ENCODE measurements around the gene HOXA6.

The HOXA6 gene

DNA sequence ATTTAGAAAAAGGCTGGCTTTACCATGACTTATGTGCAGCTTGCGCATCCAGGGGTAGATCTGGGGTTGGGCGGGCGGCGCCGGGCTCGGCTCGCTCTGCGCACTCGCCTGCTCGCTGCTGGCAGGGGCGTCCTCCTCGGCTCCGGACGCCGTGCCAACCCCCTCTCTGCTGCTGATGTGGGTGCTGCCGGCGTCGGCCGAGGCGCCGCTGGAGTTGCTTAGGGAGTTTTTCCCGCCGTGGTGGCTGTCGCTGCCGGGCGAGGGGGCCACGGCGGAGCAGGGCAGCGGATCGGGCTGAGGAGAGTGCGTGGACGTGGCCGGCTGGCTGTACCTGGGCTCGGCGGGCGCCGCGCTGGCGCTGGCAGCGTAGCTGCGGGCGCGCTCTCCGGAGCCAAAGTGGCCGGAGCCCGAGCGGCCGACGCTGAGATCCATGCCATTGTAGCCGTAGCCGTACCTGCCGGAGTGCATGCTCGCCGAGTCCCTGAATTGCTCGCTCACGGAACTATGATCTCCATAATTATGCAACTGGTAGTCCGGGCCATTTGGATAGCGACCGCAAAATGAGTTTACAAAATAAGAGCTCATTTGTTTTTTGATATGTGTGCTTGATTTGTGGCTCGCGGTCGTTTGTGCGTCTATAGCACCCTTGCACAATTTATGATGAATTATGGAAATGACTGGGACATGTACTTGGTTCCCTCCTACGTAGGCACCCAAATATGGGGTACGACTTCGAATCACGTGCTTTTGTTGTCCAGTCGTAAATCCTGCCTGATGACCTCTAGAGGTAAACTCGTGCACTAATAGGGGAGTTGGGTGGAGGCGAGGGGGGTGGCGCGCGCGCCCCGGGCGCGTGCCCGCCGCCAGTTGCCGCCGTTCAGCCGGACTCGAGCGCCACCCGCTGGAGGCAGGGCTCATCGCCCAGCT, 4.3 kb downstream of the HOXA6 start, which contains the start of gene HOXA5:
HOXA5 (minus strand) TSS at position 659 of the 927 bp plus-strand sequence; CDS start at position 585, 74 bp downstream.
- H3K4me3 ChIP-seq (ENCODE audit: control insufficient read depth, low read depth, low read length) = peak within 1 kb of the TSS; percentile 75
- TF ChIP-seq CTCF (conservative IDR thresholded peaks at IDR 0.05; ENCODE audit: control insufficient read depth, insufficient read depth, low read depth, low read length) = peak; percentile 50
- DNase-seq (ENCODE audit: low read depth) = peak; percentile 100

- H3K4me3 ChIP-seq (ENCODE audit: control insufficient read depth, low read depth, low read length) = peak overlapping the region; percentile 75
- no peak for DNase-seq (ENCODE audit: low read depth)
- TF ChIP-seq CTCF (conservative IDR thresholded peaks at IDR 0.05; ENCODE audit: control insufficient read depth, insufficient read depth, low read depth, low read length) = no peak
Observed at GRCh38 chr7:27142580-27143022, 5.0 kb downstream of the HOXA6 start.

DNA sequence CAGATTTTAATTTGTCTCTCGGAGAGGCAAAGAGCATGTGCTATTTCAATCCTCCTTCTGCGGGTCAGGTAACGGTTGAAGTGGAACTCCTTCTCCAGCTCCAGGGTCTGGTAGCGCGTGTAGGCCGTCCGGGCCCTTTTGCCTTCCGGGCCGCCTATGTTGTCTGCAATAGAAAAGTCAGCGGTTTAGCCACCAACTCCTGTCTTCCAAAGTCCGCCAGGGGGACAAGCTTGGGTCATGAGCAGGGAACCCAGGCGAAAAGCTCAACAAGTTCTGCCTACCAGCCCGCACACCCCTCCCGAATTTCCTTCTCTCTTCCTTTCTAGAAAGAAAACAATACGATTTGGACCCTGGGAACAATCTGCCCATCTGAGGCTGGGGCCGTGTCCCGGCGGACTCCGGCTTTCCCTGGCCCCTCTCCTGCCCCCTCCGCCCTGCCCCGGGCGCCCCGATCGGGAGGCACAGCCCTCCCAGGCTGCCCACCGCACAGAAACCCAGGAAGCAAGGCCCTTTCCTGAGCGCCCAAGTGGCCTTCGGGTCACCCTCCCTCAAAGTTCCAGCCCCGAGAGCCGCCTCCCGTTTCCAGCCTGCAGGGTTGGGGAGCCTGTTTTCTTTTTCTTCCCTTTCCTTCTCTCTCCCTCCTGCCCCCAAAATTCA, 5.5 kb downstream of the HOXA6 start:
- peak overlapping the region; percentile 75 for H3K4me3 ChIP-seq (ENCODE audit: control insufficient read depth, low read depth, low read length)
- peak; percentile 28 for TF ChIP-seq CTCF (conservative IDR thresholded peaks at IDR 0.05; ENCODE audit: control insufficient read depth, insufficient read depth, low read depth, low read length)
- peak; percentile 71 for DNase-seq (ENCODE audit: low read depth)

DNA sequence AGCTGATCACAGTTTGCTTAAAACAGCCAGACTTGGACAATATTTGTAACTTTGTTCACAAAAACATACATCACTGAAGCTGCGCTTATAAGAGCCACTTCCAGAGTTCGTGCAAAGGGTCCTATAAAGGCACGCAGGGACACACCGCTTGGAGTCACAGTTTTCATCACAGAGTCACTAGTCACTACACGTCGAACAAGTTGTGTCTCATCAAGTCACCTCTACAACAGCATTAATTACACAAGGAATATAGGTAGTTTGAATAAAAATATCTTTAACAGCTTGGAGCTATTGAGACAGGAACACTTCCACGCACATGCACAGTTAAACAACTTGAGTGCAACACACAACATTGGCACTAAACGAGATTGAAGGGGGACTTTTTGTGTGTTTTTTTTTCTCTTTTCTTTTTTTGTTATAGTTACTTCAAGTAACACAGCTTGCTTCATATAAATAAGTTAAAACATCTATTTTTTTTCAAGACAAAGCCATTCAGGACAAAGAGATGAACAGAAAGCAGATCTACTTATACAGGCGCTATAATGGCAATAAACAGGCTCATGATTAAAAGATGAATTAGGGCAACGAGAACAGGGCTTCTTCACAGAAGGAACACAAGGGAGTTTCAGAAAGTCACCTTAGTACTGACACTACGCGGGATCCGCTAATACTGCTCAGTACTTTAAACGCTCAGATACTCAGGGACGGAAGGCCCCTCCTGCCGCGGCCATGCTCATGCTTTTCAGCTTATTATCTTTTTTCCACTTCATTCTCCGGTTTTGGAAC, 6.2 kb downstream of the HOXA6 start:
- no peak for TF ChIP-seq CTCF (conservative IDR thresholded peaks at IDR 0.05; ENCODE audit: control insufficient read depth, insufficient read depth, low read depth, low read length)
- no peak for DNase-seq (ENCODE audit: low read depth)
- peak overlapping the region; percentile 75 for H3K4me3 ChIP-seq (ENCODE audit: control insufficient read depth, low read depth, low read length)

DNA sequence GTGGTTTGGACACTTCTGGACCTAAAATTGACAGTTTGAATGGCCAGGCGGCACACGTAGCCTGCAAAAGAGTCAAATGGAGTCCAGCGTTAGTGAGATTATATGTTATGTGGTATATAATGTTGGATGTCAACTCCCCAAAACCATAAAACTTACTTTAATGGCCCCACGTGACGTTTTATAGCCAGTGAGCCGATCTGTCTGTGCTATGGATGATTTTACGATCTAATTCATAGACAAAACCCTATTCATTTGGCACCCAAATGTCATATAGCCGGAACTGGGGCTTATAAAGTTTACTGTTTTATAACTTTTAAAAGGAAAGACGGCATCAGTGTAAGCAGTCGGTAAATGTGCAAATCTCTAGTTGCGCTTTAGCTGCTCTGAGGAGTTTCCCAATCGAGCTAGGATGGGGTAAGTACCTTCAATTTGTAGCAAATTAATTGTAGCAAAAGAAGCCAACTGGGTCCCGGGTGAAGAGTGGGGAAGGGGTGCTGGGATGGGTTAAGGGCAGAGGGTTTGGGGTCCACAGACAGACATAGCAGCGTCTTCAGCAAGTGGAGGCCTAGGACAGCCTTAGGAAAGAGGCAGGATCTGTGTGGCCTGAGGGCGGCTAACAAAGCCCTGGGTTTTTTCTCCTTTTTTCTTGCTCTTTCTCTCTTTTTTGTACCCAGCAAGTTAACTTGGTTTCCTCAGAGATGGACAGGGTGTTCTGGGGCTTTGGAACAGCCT, 7.3 kb downstream of the HOXA6 start:
- no peak for TF ChIP-seq CTCF (conservative IDR thresholded peaks at IDR 0.05; ENCODE audit: control insufficient read depth, insufficient read depth, low read depth, low read length)
- H3K4me3 ChIP-seq (ENCODE audit: control insufficient read depth, low read depth, low read length) = peak overlapping the region; percentile 4
- DNase-seq (ENCODE audit: low read depth) = no peak
